HepG2 (cell line): ENCODE data around the gene ZNF185. TPM values are rescaled to one million over a fixed set of nuclear protein-coding genes. Genes with fewer than 3 reads are reported as not detected.

Source experiments
- ATAC-seq: fragments of 200-7000 bp; cut with Tn5 transposase; 3 replicates; pipeline ENCODE4 v1.9.1; 2020; ENCODE audit warnings: mild to moderate bottlenecking, moderate library complexity
- BruUV-seq: library from RNA; stranded (reverse); fragments of 400-500 nt; replicated peaks from 2 replicates; lab custom pipeline; 2021; lab: Mats Ljungman, UMichigan
- CTCF ChIA-PET: fragments of 300-600 bp; formaldehyde crosslinking; extraction: SDS; loops from one replicate; lab custom pipeline; 2021; ENCODE audit warnings: low total read pairs, inconsistent platforms, low intra/inter-chr PET ratio; lab: Yijun Ruan, JAX
- POLR2A ChIA-PET: fragments of 350-600 bp; sonication (Branson Sonifier 250); formaldehyde crosslinking; loops from one replicate; lab custom pipeline; 2020; ENCODE audit warnings: antibody characterized with exemption, inconsistent platforms; lab: Yijun Ruan, JAX
- DNase-seq: peaks from one replicate; pipeline ENCODE4 v3.0.0-alpha.2; 2015; ENCODE audit warnings: low spot score
- FAIRE-seq: peaks from 3 replicates; lab custom pipeline; 2011; peaks lifted over from hg19 to GRCh38; lab: Jason Lieb, UNC
- H2AFZ ChIP-seq: one replicate; pipeline ENCODE4 v1.6.1; 2011; ENCODE audit warnings: low read length, inconsistent platforms
- H3K27ac ChIP-seq: fragments of 300-600 bp; 3 replicates; pipeline ENCODE4 v1.8.0; 2011; ENCODE audit warnings: mixed run types, mild to moderate bottlenecking, mixed read lengths, low read length, inconsistent platforms; ENCODE audit not compliant: insufficient read depth; ENCODE audit errors: extremely low read length
- H3K27me3 ChIP-seq, 2 experiments: fragments of 200-600 bp in 1 of 2; 2 replicates in 1 of 2; 3 replicates in 1 of 2; pipeline versions ENCODE4 v1.6.0 to v1.8.0; 2011; ENCODE audit warnings: low read length in 2 of 2, mild to moderate bottlenecking in 2 of 2, moderate library complexity in 2 of 2, inconsistent platforms in 1 of 2; ENCODE audit not compliant: insufficient read depth in 2 of 2, control insufficient read depth in 1 of 2
- H3K36me3 ChIP-seq, 2 experiments: fragments of 200-600 bp in 1 of 2; replicated peaks in 1 of 2; 2 replicates in 1 of 2; 3 replicates in 1 of 2; pipeline versions ENCODE4 v1.5.1 to v1.8.0; 2011; ENCODE audit warnings: low read length in 2 of 2, inconsistent platforms in 1 of 2; ENCODE audit not compliant: insufficient read depth in 2 of 2, control insufficient read depth in 1 of 2
- H3K4me1 ChIP-seq: 2 replicates; pipeline ENCODE4 v1.5.1; 2012; ENCODE audit warnings: low read length, inconsistent platforms; ENCODE audit not compliant: insufficient read depth
- H3K4me2 ChIP-seq: 2 replicates; pipeline ENCODE4 v1.6.0; 2011; ENCODE audit warnings: low read depth, low read length, inconsistent platforms
- H3K4me3 ChIP-seq, 3 experiments: fragments of 200-600 bp in 1 of 3; sonication (generic), shearing (Covaris generic) in 1 of 3; replicated peaks in 1 of 3; 2 replicates each; pipeline ENCODE4 v1.5.1; 2011 to 2016; ENCODE audit warnings: low read length in 3 of 3, inconsistent platforms in 2 of 3, low read depth in 2 of 3, mild to moderate bottlenecking in 2 of 3, control low read depth in 1 of 3, mixed read lengths in 1 of 3; ENCODE audit not compliant: insufficient read depth in 1 of 3
- H3K79me2 ChIP-seq: one replicate; pipeline ENCODE4 v1.6.1; 2011; ENCODE audit warnings: low read length, inconsistent platforms; ENCODE audit not compliant: insufficient read depth
- H3K9ac ChIP-seq: 2 replicates; pipeline ENCODE4 v1.6.0; 2011; ENCODE audit warnings: mild to moderate bottlenecking, low read depth, low read length, inconsistent platforms; ENCODE audit not compliant: insufficient read depth
- H3K9me3 ChIP-seq: 2 replicates; pipeline ENCODE4 v1.5.1; 2012; ENCODE audit warnings: mild to moderate bottlenecking, low read length
- H4K20me1 ChIP-seq: 2 replicates; pipeline ENCODE4 v1.6.0; 2011; ENCODE audit warnings: inconsistent platforms, mild to moderate bottlenecking, low read length, moderate library complexity; ENCODE audit not compliant: insufficient read depth
- BATF2 ChIP-seq: sonication (generic); formaldehyde crosslinking; IDR thresholded peaks from 2 replicates; pipeline ENCODE4 v1.8.0; 2022; ENCODE audit warnings: mild to moderate bottlenecking, missing genetic modification reagents, moderate library complexity
- CBX1 ChIP-seq: IDR thresholded peaks from one replicate; pipeline ENCODE4 v1.6.1; 2016; ENCODE audit warnings: antibody characterized with exemption, low read depth
- GLI4 ChIP-seq: sonication (generic); formaldehyde crosslinking; IDR thresholded peaks from 2 replicates; pipeline ENCODE4 v1.5.1; 2020; ENCODE audit warnings: missing genetic modification reagents, mild to moderate bottlenecking, moderate library complexity, borderline replicate concordance
- HMGA1 ChIP-seq: sonication (generic); formaldehyde crosslinking; conservative IDR thresholded peaks from 2 replicates; pipeline ENCODE4 v1.4.0; 2020; ENCODE audit warnings: missing genetic modification reagents
- MEF2D ChIP-seq: sonication (generic); formaldehyde crosslinking; IDR thresholded peaks from 2 replicates; pipeline ENCODE4 v1.5.1; 2020; ENCODE audit warnings: mild to moderate bottlenecking, missing genetic modification reagents
- PLRG1 ChIP-seq: fragments of 450-650 bp; conservative IDR thresholded peaks from 2 replicates; pipeline ENCODE4 v1.6.1; 2016
- UBTF ChIP-seq: sonication (generic); formaldehyde crosslinking; IDR thresholded peaks from 2 replicates; pipeline ENCODE4 v1.4.0; 2020; ENCODE audit warnings: mild to moderate bottlenecking, missing genetic modification reagents
- ZNF674 ChIP-seq: sonication (generic); formaldehyde crosslinking; IDR thresholded peaks from 2 replicates; pipeline ENCODE4 v1.5.0; 2020; ENCODE audit warnings: low read depth, mild to moderate bottlenecking, missing genetic modification reagents
- ZNF776 ChIP-seq: sonication (generic); formaldehyde crosslinking; IDR thresholded peaks from 2 replicates; pipeline ENCODE4 v1.4.0; 2020; ENCODE audit warnings: mild to moderate bottlenecking, missing genetic modification reagents
- ZNF782 ChIP-seq: sonication (generic); formaldehyde crosslinking; IDR thresholded peaks from 2 replicates; pipeline ENCODE4 v1.4.0; 2020; ENCODE audit warnings: missing genetic modification reagents, mild to moderate bottlenecking, borderline replicate concordance
- WGBS: methylation state at CpG from one replicate; pipeline ENCODE4 v1.1.6; 2017; ENCODE audit warnings: low lambda C conversion rate; 5-methylcytosine and 5-hydroxymethylcytosine counted together
- in situ Hi-C: cut with HindIII; loops from 2 replicates; pipeline ENCODE4 v1.10.0; 2017; ENCODE audit warnings: low pct_unique_long_range_greater_than_20kb; ENCODE audit not compliant: extremely low pct_ligation_motif_present
- intact Hi-C: fragments of 100-400 bp; cut with micrococcal nuclease; formaldehyde crosslinking; loops from one replicate; pipeline ENCODE4 v1.10.0; 2022; ENCODE audit not compliant: unreplicated experiment
- polyA plus RNA-seq, 8 experiments: library from polyadenylated mRNA; depleted of rRNA in 3 of 8; stranded (reverse) in 7 of 8; unstranded in 1 of 8; fragments of >200 nt; fragmentation: Illumina TruSeq in 4 of 8; extraction: Trizol in 4 of 8; gene quantifications; 2 replicates each; pipeline versions ENCODE4 v1.2.1 to v1.2.3, GENCODE V29; 2011 to 2016; ENCODE audit warnings: low read depth in 4 of 8, missing spikeins in 1 of 8, mixed read lengths in 1 of 8; ENCODE audit not compliant: insufficient read depth in 1 of 8
- total RNA-seq, 5 experiments: library from RNA; depleted of rRNA; stranded (reverse); fragments of >200 nt; fragmentation: Illumina TruSeq; extraction: Trizol; gene quantifications; 2 replicates each; pipeline ENCODE4 v1.2.3, GENCODE V29; 2016; ENCODE audit warnings: low read depth in 1 of 5

The ZNF185 gene
- total and polyA plus RNA-seq, 2 of the 13 experiments (the other 11 are each of a cell fraction or from before 2014, with no cell fraction given), result 1.6 to 3.4 TPM

- ChIA-PET POLR2A (no interaction called here), CTCF (no interaction called here)
- H3K9me3 ChIP-seq, result no peaks in the 10 kb centered on the region
- H3K27me3 ChIP-seq, result peaks cover 0 to 11% of the 10 kb centered on the region in 2 experiments; a peak in 3 of 5 replicates
- no peaks in the 10 kb centered on the region for H4K20me1 ChIP-seq
- no peak overlapping the region for H3K27ac ChIP-seq
- in situ Hi-C loops, result no loop called here
- no peak overlapping the region for H2AFZ ChIP-seq
- H3K79me2 ChIP-seq, result no peaks in the 10 kb centered on the region
- no peak for DNase-seq
- no peak for FAIRE-seq
- ATAC-seq, result no peak
- 17% methylated on average over 10 of the region's 22 CpGs for WGBS
- H3K36me3 ChIP-seq, result no peaks in the 10 kb centered on the region
- intact Hi-C loops, result no loop called here
- H3K9ac ChIP-seq, result no peak overlapping the region
- H3K4me2 ChIP-seq, result no peak overlapping the region
- no TSS peak for BruUV-seq
- no peak for TF ChIP-seq ZNF782 (CRISPR knock-in tag)
- TF ChIP-seq ZNF674 (CRISPR knock-in tag), result no peak
- TF ChIP-seq PLRG1, result no peak
- TF ChIP-seq GLI4 (CRISPR knock-in tag), result no peak
- TF ChIP-seq BATF2 (CRISPR knock-in tag), result no peak
- no peak for TF ChIP-seq ZNF776 (CRISPR knock-in tag)
- no peak for TF ChIP-seq CBX1
- no peak for TF ChIP-seq UBTF (CRISPR knock-in tag)
- TF ChIP-seq MEF2D (CRISPR knock-in tag), result no peak
- TF ChIP-seq HMGA1 (CRISPR knock-in tag), result no peak
- H3K4me3 ChIP-seq, result no peak overlapping the region
- H3K4me1 ChIP-seq, result no peaks in the 10 kb centered on the region
Measured at GRCh38 chrX:152892999-152893891, 4.6 kb upstream of the ZNF185 start.
